ENCODE data around the gene ATP2B2.

DNA sequence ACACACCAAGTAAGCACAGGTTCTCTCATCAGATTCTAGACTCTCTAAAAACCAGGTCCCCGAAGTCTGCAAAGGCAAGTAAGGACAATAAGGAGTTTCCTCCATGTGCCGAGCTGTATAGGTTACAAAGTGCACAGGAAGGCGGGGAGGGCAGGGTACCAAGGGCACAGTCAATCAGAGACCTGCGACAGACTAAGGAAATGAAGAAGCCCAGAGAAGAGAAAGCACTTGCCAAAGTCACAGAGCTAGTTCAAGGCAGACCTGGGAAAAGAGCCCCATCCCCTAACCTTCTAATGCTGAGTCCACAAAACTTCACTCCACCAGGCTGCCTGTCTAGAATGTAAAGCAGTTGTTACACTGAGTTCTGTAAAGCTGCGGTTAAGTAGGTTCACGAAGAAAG, 186.1 kb downstream of the ATP2B2 start:
- TF ChIP-seq, protein P1, sequence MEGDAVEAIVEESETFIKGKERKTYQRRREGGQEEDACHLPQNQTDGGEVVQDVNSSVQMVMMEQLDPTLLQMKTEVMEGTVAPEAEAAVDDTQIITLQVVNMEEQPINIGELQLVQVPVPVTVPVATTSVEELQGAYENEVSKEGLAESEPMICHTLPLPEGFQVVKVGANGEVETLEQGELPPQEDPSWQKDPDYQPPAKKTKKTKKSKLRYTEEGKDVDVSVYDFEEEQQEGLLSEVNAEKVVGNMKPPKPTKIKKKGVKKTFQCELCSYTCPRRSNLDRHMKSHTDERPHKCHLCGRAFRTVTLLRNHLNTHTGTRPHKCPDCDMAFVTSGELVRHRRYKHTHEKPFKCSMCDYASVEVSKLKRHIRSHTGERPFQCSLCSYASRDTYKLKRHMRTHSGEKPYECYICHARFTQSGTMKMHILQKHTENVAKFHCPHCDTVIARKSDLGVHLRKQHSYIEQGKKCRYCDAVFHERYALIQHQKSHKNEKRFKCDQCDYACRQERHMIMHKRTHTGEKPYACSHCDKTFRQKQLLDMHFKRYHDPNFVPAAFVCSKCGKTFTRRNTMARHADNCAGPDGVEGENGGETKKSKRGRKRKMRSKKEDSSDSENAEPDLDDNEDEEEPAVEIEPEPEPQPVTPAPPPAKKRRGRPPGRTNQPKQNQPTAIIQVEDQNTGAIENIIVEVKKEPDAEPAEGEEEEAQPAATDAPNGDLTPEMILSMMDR (IDR thresholded peaks at IDR 0.05 in 4 of 5, conservative IDR thresholded peaks at IDR 0.05 in 1 of 5): no peak
- no peak for TF ChIP-seq POLR2A (IDR thresholded peaks at IDR 0.05)
